HepG2 (cell line): ENCODE measurements around the gene DNAJC28. TPM values are rescaled to one million over a fixed set of nuclear protein-coding genes. Genes with fewer than 3 reads are reported as not detected.

ENCODE experiments used
- ATAC-seq: fragments of 200-7000 bp; cut with Tn5 transposase; 3 replicates; pipeline ENCODE4 v1.9.1; 2020; ENCODE audit warnings: mild to moderate bottlenecking, moderate library complexity
- BruUV-seq: library from RNA; stranded (reverse); fragments of 400-500 nt; replicated peaks from 2 replicates; lab custom pipeline; 2021; lab: Mats Ljungman, UMichigan
- CTCF ChIA-PET: fragments of 300-600 bp; formaldehyde crosslinking; extraction: SDS; loops from one replicate; lab custom pipeline; 2021; ENCODE audit warnings: low total read pairs, inconsistent platforms, low intra/inter-chr PET ratio; lab: Yijun Ruan, JAX
- POLR2A ChIA-PET: fragments of 350-600 bp; sonication (Branson Sonifier 250); formaldehyde crosslinking; loops from one replicate; lab custom pipeline; 2020; ENCODE audit warnings: antibody characterized with exemption, inconsistent platforms; lab: Yijun Ruan, JAX
- DNase-seq: peaks from one replicate; pipeline ENCODE4 v3.0.0-alpha.2; 2015; ENCODE audit warnings: low spot score
- FAIRE-seq: peaks from 3 replicates; lab custom pipeline; 2011; peaks lifted over from hg19 to GRCh38; lab: Jason Lieb, UNC
- H2AFZ ChIP-seq: one replicate; pipeline ENCODE4 v1.6.1; 2011; ENCODE audit warnings: low read length, inconsistent platforms
- H3K27ac ChIP-seq: fragments of 300-600 bp; 3 replicates; pipeline ENCODE4 v1.8.0; 2011; ENCODE audit warnings: mixed run types, mild to moderate bottlenecking, mixed read lengths, low read length, inconsistent platforms; ENCODE audit not compliant: insufficient read depth; ENCODE audit errors: extremely low read length
- H3K27me3 ChIP-seq, 2 experiments: fragments of 200-600 bp in 1 of 2; 2 replicates in 1 of 2; 3 replicates in 1 of 2; pipeline versions ENCODE4 v1.6.0 to v1.8.0; 2011; ENCODE audit warnings: low read length in 2 of 2, mild to moderate bottlenecking in 2 of 2, moderate library complexity in 2 of 2, inconsistent platforms in 1 of 2; ENCODE audit not compliant: insufficient read depth in 2 of 2, control insufficient read depth in 1 of 2
- H3K36me3 ChIP-seq, 2 experiments: fragments of 200-600 bp in 1 of 2; replicated peaks in 1 of 2; 2 replicates in 1 of 2; 3 replicates in 1 of 2; pipeline versions ENCODE4 v1.5.1 to v1.8.0; 2011; ENCODE audit warnings: low read length in 2 of 2, inconsistent platforms in 1 of 2; ENCODE audit not compliant: insufficient read depth in 2 of 2, control insufficient read depth in 1 of 2
- H3K4me1 ChIP-seq: 2 replicates; pipeline ENCODE4 v1.5.1; 2012; ENCODE audit warnings: low read length, inconsistent platforms; ENCODE audit not compliant: insufficient read depth
- H3K4me2 ChIP-seq: 2 replicates; pipeline ENCODE4 v1.6.0; 2011; ENCODE audit warnings: low read depth, low read length, inconsistent platforms
- H3K4me3 ChIP-seq, 3 experiments: fragments of 200-600 bp in 1 of 3; sonication (generic), shearing (Covaris generic) in 1 of 3; replicated peaks in 1 of 3; 2 replicates each; pipeline ENCODE4 v1.5.1; 2011 to 2016; ENCODE audit warnings: low read length in 3 of 3, inconsistent platforms in 2 of 3, low read depth in 2 of 3, mild to moderate bottlenecking in 2 of 3, control low read depth in 1 of 3, mixed read lengths in 1 of 3; ENCODE audit not compliant: insufficient read depth in 1 of 3
- H3K79me2 ChIP-seq: one replicate; pipeline ENCODE4 v1.6.1; 2011; ENCODE audit warnings: low read length, inconsistent platforms; ENCODE audit not compliant: insufficient read depth
- H3K9ac ChIP-seq: 2 replicates; pipeline ENCODE4 v1.6.0; 2011; ENCODE audit warnings: mild to moderate bottlenecking, low read depth, low read length, inconsistent platforms; ENCODE audit not compliant: insufficient read depth
- H3K9me3 ChIP-seq: 2 replicates; pipeline ENCODE4 v1.5.1; 2012; ENCODE audit warnings: mild to moderate bottlenecking, low read length
- H4K20me1 ChIP-seq: 2 replicates; pipeline ENCODE4 v1.6.0; 2011; ENCODE audit warnings: inconsistent platforms, mild to moderate bottlenecking, low read length, moderate library complexity; ENCODE audit not compliant: insufficient read depth
- KIAA2018 ChIP-seq: sonication (generic); formaldehyde crosslinking; IDR thresholded peaks from 2 replicates; pipeline ENCODE4 v1.5.0; 2020; ENCODE audit warnings: mild to moderate bottlenecking, missing genetic modification reagents, borderline replicate concordance
- KMT2A ChIP-seq: sonication (generic); formaldehyde crosslinking; IDR thresholded peaks from 2 replicates; pipeline ENCODE4 v1.4.0; 2020; ENCODE audit warnings: missing genetic modification reagents
- SALL1 ChIP-seq: sonication (generic); formaldehyde crosslinking; IDR thresholded peaks from 2 replicates; pipeline ENCODE4 v1.8.0; 2022; ENCODE audit warnings: mild to moderate bottlenecking, missing genetic modification reagents
- ZBTB33 ChIP-seq: sonication (generic); formaldehyde crosslinking; IDR thresholded peaks from 2 replicates; pipeline ENCODE4 v1.4.0; 2020; ENCODE audit warnings: missing genetic modification reagents
- WGBS: methylation state at CpG from one replicate; pipeline ENCODE4 v1.1.6; 2017; ENCODE audit warnings: low lambda C conversion rate; 5-methylcytosine and 5-hydroxymethylcytosine counted together
- in situ Hi-C: cut with HindIII; loops from 2 replicates; pipeline ENCODE4 v1.10.0; 2017; ENCODE audit warnings: low pct_unique_long_range_greater_than_20kb; ENCODE audit not compliant: extremely low pct_ligation_motif_present
- intact Hi-C: fragments of 100-400 bp; cut with micrococcal nuclease; formaldehyde crosslinking; loops from one replicate; pipeline ENCODE4 v1.10.0; 2022; ENCODE audit not compliant: unreplicated experiment
- polyA plus RNA-seq, 8 experiments: library from polyadenylated mRNA; depleted of rRNA in 3 of 8; stranded (reverse) in 7 of 8; unstranded in 1 of 8; fragments of >200 nt; fragmentation: Illumina TruSeq in 4 of 8; extraction: Trizol in 4 of 8; gene quantifications; 2 replicates each; pipeline versions ENCODE4 v1.2.1 to v1.2.3, GENCODE V29; 2011 to 2016; ENCODE audit warnings: low read depth in 4 of 8, missing spikeins in 1 of 8, mixed read lengths in 1 of 8; ENCODE audit not compliant: insufficient read depth in 1 of 8
- total RNA-seq, 5 experiments: library from RNA; depleted of rRNA; stranded (reverse); fragments of >200 nt; fragmentation: Illumina TruSeq; extraction: Trizol; gene quantifications; 2 replicates each; pipeline ENCODE4 v1.2.3, GENCODE V29; 2016; ENCODE audit warnings: low read depth in 1 of 5

The DNAJC28 gene
- total and polyA plus RNA-seq, 2 of the 13 experiments (the other 11 are each of a cell fraction or from before 2014, with no cell fraction given) = 1.5 to 3.3 TPM

DNA sequence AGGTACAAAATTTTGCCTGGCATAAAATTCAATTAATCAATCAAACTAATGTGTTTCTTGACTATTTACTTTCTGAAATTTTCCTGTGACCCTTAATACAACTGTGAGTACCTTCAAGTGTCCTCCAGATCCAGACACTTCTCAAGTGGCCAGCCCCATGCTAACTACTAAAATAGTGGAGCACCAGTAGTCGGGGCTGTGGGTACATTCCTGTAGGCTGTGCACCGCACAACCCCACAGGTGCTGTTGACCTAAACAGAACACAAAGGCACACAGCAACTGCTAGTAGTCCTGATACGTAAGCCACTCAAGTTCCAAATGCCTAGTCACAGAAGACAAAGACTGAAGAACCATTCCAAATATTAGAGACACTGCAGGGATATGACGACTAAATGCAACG, 48.3 kb downstream of the DNAJC28 start:
- Histone ChIP-seq H3K36me3 (peaks cover 0 to 7% of the 10 kb centered on the region in 2 experiments; a peak in 2 of 5 replicates), H2AFZ (no peak overlapping the region), H3K9me3 (no peaks in the 10 kb centered on the region), H3K9ac (no peak overlapping the region), H3K4me1 (no peaks in the 10 kb centered on the region), H3K79me2 (no peaks in the 10 kb centered on the region), H3K27me3 (no peaks in the 10 kb centered on the region), H3K4me2 (no peak overlapping the region), H3K4me3 (no peak overlapping the region), H4K20me1 (no peaks in the 10 kb centered on the region), H3K27ac (no peak overlapping the region)
- no peak for DNase-seq
- no TSS peak for BruUV-seq
- ChIA-PET POLR2A (no interaction called here), CTCF (no interaction called here)
- no peak for ATAC-seq
- intact Hi-C loops (no loop called here), in situ Hi-C loops (loop anchor here (10.0 kb wide), 1 partner anchor 98 kb away; no protein-coding TSS in a partner anchor)
- 89% methylated on average over 5 of the region's 5 CpGs for WGBS
- FAIRE-seq = no peak
- TF ChIP-seq KIAA2018 (CRISPR knock-in tag) = no peak
- no peak for TF ChIP-seq SALL1 (CRISPR knock-in tag)
- no peak for TF ChIP-seq ZBTB33 (CRISPR knock-in tag)
- no peak for TF ChIP-seq KMT2A
